LNCaP clone FGC (cell line): ENCODE measurements around the gene CITED4.
A peak's percentile ranks its signal among the peaks of the same experiment; 100 is the strongest.

Experiments
- DNase-seq: peaks from one replicate; pipeline ENCODE4 v3.0.0-alpha.2; 2011; ENCODE audit warnings: low read depth
- H3K4me3 ChIP-seq: 2 replicates; pipeline ENCODE4 v1.5.1; 2011; ENCODE audit warnings: mild to moderate bottlenecking, low read depth, low read length, control low read depth
- CTCF ChIP-seq: IDR thresholded peaks from 2 replicates; pipeline ENCODE4 v1.5.1; 2012; ENCODE audit warnings: mild to moderate bottlenecking; ENCODE audit not compliant: control insufficient read depth, insufficient read depth; ENCODE audit errors: extremely low read depth

Gene CITED4

GRCh38 chr1:40848530-40849189 is 13.5 kb downstream of the CITED4 start:
- H3K4me3 ChIP-seq, result no peak overlapping the region
- TF ChIP-seq CTCF, result peak; percentile 99
- DNase-seq, result peak; percentile 46

- no peak overlapping the region for H3K4me3 ChIP-seq
- no peak for TF ChIP-seq CTCF
- no peak for DNase-seq
Observed at GRCh38 chr1:40847023-40847745, 15.0 kb downstream of the CITED4 start.

GRCh38 chr1:40845895-40846294 is 16.3 kb downstream of the CITED4 start:
- H3K4me3 ChIP-seq, result no peak overlapping the region
- no peak for TF ChIP-seq CTCF
- no peak for DNase-seq

GRCh38 chr1:40844887-40845878 is 17.0 kb downstream of the CITED4 start:
- DNase-seq, result no peak
- no peak for TF ChIP-seq CTCF
- H3K4me3 ChIP-seq, result no peak overlapping the region

GRCh38 chr1:40844079-40844478 is 18.1 kb downstream of the CITED4 start:
- H3K4me3 ChIP-seq, result no peak overlapping the region
- no peak for DNase-seq
- no peak for TF ChIP-seq CTCF

GRCh38 chr1:40842691-40843090 is 19.5 kb downstream of the CITED4 start:
- DNase-seq, result no peak
- no peak overlapping the region for H3K4me3 ChIP-seq
- no peak for TF ChIP-seq CTCF
